NCI-H345 (cell line): Measurements from ENCODE around the gene CERT1.
"Not testable (repeated sequence)": the region's sequence is repeated elsewhere in the genome, so short reads cannot be mapped to it uniquely, and the experiment has no call there.

ENCODE experiments used
- DNase-seq: peaks from one replicate; lab custom pipeline; 2025; lab: John Stamatoyannopoulos, UW

The CERT1 gene

GRCh38 chr5:75511435-75512382 is at the start of gene CERT1, which contains the start of gene POLK:
CERT1 (minus strand) TSS chr5:75511629; CDS start chr5:75511207, 422 bp downstream.
POLK (plus strand) TSS chr5:75511891.
- DNase-seq = peak; percentile 97

GRCh38 chr5:75560655-75561054 is 49.2 kb upstream of the CERT1 start:
- not testable (repeated sequence) for DNase-seq

GRCh38 chr5:75558981-75559632 is 47.7 kb upstream of the CERT1 start:
- no peak for DNase-seq

- no peak for DNase-seq
These were observed 46.8 kb upstream of the CERT1 start for GRCh38 chr5:75558221-75558620.

GRCh38 chr5:75553358-75553757 is 41.9 kb upstream of the CERT1 start:
- DNase-seq = no peak

GRCh38 chr5:75552764-75553163 is 41.3 kb upstream of the CERT1 start:
- no peak for DNase-seq

GRCh38 chr5:75551471-75551870 is 40.0 kb upstream of the CERT1 start:
- DNase-seq = no peak

GRCh38 chr5:75550597-75550996 is 39.2 kb upstream of the CERT1 start:
- DNase-seq = no peak

- DNase-seq = no peak
These were observed 36.4 kb upstream of the CERT1 start for GRCh38 chr5:75547812-75548211.

- DNase-seq = no peak
These were observed 35.4 kb upstream of the CERT1 start for GRCh38 chr5:75546830-75547229.

GRCh38 chr5:75545131-75545530 is 33.7 kb upstream of the CERT1 start:
- no peak for DNase-seq

- no peak for DNase-seq
These were observed 26.8 kb upstream of the CERT1 start for GRCh38 chr5:75538211-75538610.

- peak; percentile 11 for DNase-seq
These were observed 25.4 kb upstream of the CERT1 start for GRCh38 chr5:75536694-75537360.

GRCh38 chr5:75536147-75536546 is 24.7 kb upstream of the CERT1 start:
- no peak for DNase-seq

GRCh38 chr5:75534734-75535133 is 23.3 kb upstream of the CERT1 start:
- no peak for DNase-seq

GRCh38 chr5:75533716-75534115 is 22.3 kb upstream of the CERT1 start:
- not testable (repeated sequence) for DNase-seq

GRCh38 chr5:75532190-75532589 is 20.8 kb upstream of the CERT1 start:
- DNase-seq = no peak

- DNase-seq = no peak
These were observed 17.8 kb upstream of the CERT1 start for GRCh38 chr5:75529185-75529584.

GRCh38 chr5:75526070-75526469 is 14.6 kb upstream of the CERT1 start:
- no peak for DNase-seq

- DNase-seq = no peak
These were observed 13.9 kb upstream of the CERT1 start for GRCh38 chr5:75525344-75525743.

- DNase-seq = no peak
These were observed 13.2 kb upstream of the CERT1 start for GRCh38 chr5:75524591-75524990.

GRCh38 chr5:75524071-75524470 is 12.6 kb upstream of the CERT1 start:
- DNase-seq = no peak

GRCh38 chr5:75523275-75523674 is 11.8 kb upstream of the CERT1 start:
- DNase-seq = no peak
